ENCODE measurements around the gene ADAMTS12. TPM values are rescaled to one million over a fixed set of nuclear protein-coding genes. Genes with fewer than 3 reads are reported as not detected.

Gene ADAMTS12
- 2.7 and 3.0 TPM in 2 replicates for total RNA-seq (2014; rRNA removed; shearing (Covaris generic))

DNA sequence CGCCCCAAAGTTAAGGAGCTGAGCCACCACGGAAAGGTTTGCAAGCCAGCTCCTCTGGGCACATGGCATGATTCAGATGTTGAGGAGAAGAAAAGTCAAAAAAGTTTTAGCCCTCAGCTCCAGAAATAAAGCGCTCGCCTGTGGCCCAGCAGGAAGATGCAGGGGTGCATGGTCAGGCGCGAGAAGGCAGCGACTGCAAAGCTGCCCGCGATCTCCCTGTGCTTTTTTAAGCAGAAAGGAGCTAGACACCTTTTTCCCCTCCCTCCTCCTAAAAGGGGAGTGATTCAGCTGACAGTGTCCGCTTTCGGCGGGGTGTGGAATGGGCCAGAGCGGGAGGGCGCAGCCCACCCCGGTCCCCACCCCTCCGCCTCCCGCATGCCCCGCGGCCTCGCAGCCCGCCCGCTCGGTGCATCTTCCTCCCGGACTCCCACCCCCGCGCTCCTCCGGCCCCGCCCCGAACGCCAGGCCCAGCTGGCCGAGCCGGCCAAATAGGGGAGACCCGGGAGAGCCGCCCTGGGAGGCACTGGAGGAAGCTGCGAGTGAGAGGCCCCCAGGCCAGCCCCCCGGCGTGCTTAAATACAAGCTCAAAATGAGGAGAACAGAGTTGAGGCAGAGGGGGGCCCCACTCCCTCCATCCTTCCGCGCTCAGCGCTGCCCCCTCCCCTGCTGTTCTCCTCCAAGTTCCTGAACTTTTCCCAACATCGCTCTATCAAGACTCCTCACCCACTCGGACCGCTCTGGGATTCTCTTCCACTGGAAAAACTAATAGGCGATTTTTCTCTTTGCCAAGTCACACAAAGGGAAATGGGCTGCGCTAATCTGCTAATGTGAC is at the start of gene ADAMTS12:
Gene ADAMTS12, minus strand, starts transcription at position 203 of the 832 bp plus-strand sequence. Its CDS starts 134 bp downstream, at position 69.
- Histone ChIP-seq H3K36me3 (replicated peaks; ENCODE audit: control insufficient read depth, insufficient read depth, low read length) (no peaks in the 10 kb centered on the region), H3K27me3 (ENCODE audit: control insufficient read depth, insufficient read depth, low read length) (no peaks in the 10 kb centered on the region; the same call in 1 of the 2 replicates), H3K4me3 (ENCODE audit: insufficient read depth, low read depth, low read length) (peak within 1 kb of the TSS; percentile 62)
- DNase-seq: peak; percentile 89

- DNase-seq: no peak
- no peaks in the 10 kb centered on the region for H3K36me3 ChIP-seq (replicated peaks; ENCODE audit: control insufficient read depth, insufficient read depth, low read length)
- no peak overlapping the region for H3K4me3 ChIP-seq (ENCODE audit: insufficient read depth, low read depth, low read length)
- H3K27me3 ChIP-seq (ENCODE audit: control insufficient read depth, insufficient read depth, low read length): peaks cover 15% of the 10 kb centered on the region
Measured at GRCh38 chr5:33941090-33941489, 49.3 kb upstream of the ADAMTS12 start.

GRCh38 chr5:33939556-33940262 is 47.9 kb upstream of the ADAMTS12 start:
- peaks cover 17% of the 10 kb centered on the region for H3K27me3 ChIP-seq (ENCODE audit: control insufficient read depth, insufficient read depth, low read length)
- H3K36me3 ChIP-seq (replicated peaks; ENCODE audit: control insufficient read depth, insufficient read depth, low read length): no peaks in the 10 kb centered on the region
- no peak for DNase-seq
- H3K4me3 ChIP-seq (ENCODE audit: insufficient read depth, low read depth, low read length): no peak overlapping the region

DNA sequence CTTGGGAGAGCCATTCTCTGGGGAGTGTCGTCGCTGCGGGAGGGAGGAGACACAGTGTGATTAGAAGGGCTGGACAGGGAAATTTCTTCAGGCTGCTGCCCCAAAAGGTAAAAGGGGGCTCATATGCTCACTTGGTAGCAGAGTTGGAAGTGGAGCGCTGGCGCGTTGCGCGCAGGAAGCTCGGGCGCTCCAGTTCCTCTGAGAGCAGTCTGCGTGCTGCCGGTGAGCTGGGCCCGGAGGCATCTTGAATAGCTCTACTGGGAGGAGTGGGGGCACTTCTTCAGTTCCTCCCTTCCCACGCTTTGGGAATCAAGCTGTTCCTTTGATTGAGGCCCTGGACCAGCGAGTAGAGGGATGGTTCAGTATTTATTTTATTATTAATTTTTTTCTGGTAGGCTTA is 47.1 kb upstream of the ADAMTS12 start:
- H3K27me3 ChIP-seq (ENCODE audit: control insufficient read depth, insufficient read depth, low read length): peaks cover 17% of the 10 kb centered on the region
- DNase-seq: no peak
- H3K36me3 ChIP-seq (replicated peaks; ENCODE audit: control insufficient read depth, insufficient read depth, low read length): no peaks in the 10 kb centered on the region
- H3K4me3 ChIP-seq (ENCODE audit: insufficient read depth, low read depth, low read length): no peak overlapping the region

GRCh38 chr5:33938507-33938796 is 46.7 kb upstream of the ADAMTS12 start:
- DNase-seq: no peak
- Histone ChIP-seq H3K27me3 (ENCODE audit: control insufficient read depth, insufficient read depth, low read length) (peaks cover 17% of the 10 kb centered on the region), H3K4me3 (ENCODE audit: insufficient read depth, low read depth, low read length) (no peak overlapping the region), H3K36me3 (replicated peaks; ENCODE audit: control insufficient read depth, insufficient read depth, low read length) (no peaks in the 10 kb centered on the region)

DNA sequence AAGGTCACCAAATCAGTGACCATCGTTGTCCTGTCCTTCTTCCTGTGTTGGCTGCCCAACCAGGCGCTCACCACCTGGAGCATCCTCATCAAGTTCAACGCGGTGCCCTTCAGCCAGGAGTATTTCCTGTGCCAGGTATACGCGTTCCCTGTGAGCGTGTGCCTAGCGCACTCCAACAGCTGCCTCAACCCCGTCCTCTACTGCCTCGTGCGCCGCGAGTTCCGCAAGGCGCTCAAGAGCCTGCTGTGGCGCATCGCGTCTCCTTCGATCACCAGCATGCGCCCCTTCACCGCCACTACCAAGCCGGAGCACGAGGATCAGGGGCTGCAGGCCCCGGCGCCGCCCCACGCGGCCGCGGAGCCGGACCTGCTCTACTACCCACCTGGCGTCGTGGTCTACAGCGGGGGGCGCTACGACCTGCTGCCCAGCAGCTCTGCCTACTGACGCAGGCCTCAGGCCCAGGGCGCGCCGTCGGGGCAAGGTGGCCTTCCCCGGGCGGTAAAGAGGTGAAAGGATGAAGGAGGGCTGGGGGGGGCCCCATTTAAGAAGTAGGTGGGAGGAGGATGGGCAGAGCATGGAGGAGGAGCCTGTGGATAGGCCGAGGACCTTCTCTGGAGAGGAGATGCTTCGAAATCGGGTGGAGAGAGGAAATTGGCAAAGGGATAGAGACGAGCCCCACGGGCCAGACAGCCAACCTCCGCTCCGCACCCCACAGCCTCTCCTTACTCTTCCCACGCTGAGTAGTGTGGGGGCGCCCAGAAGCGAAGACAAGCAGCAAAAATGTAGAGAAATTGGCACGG is 46.1 kb upstream of the ADAMTS12 start:
- Histone ChIP-seq H3K4me3 (ENCODE audit: insufficient read depth, low read depth, low read length) (no peak overlapping the region), H3K27me3 (ENCODE audit: control insufficient read depth, insufficient read depth, low read length) (peaks cover 17% of the 10 kb centered on the region), H3K36me3 (replicated peaks; ENCODE audit: control insufficient read depth, insufficient read depth, low read length) (no peaks in the 10 kb centered on the region)
- peak; percentile 57 for DNase-seq

DNA sequence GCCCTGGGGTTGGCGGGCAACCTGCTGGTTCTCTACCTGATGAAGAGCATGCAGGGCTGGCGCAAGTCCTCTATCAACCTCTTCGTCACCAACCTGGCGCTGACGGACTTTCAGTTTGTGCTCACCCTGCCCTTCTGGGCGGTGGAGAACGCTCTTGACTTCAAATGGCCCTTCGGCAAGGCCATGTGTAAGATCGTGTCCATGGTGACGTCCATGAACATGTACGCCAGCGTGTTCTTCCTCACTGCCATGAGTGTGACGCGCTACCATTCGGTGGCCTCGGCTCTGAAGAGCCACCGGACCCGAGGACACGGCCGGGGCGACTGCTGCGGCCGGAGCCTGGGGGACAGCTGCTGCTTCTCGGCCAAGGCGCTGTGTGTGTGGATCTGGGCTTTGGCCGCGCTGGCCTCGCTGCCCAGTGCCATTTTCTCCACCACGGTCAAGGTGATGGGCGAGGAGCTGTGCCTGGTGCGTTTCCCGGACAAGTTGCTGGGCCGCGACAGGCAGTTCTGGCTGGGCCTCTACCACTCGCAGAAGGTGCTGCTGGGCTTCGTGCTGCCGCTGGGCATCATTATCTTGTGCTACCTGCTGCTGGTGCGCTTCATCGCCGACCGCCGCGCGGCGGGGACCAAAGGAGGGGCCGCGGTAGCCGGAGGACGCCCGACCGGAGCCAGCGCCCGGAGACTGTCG is 45.4 kb upstream of the ADAMTS12 start:
- Histone ChIP-seq H3K36me3 (replicated peaks; ENCODE audit: control insufficient read depth, insufficient read depth, low read length) (no peaks in the 10 kb centered on the region), H3K4me3 (ENCODE audit: insufficient read depth, low read depth, low read length) (no peak overlapping the region), H3K27me3 (ENCODE audit: control insufficient read depth, insufficient read depth, low read length) (peaks cover 17% of the 10 kb centered on the region)
- no peak for DNase-seq

GRCh38 chr5:33936381-33937016 is 44.7 kb upstream of the ADAMTS12 start, which contains the start of gene RXFP3:
TSS of gene RXFP3 (plus strand) at chr5:33936386. CDS start at chr5:33936741, 355 bp downstream.
- no peaks in the 10 kb centered on the region for H3K36me3 ChIP-seq (replicated peaks; ENCODE audit: control insufficient read depth, insufficient read depth, low read length)
- H3K4me3 ChIP-seq (ENCODE audit: insufficient read depth, low read depth, low read length): peak within 1 kb of the TSS; percentile 59
- DNase-seq: peak; percentile 51
- H3K27me3 ChIP-seq (ENCODE audit: control insufficient read depth, insufficient read depth, low read length): peaks cover 17% of the 10 kb centered on the region

DNA sequence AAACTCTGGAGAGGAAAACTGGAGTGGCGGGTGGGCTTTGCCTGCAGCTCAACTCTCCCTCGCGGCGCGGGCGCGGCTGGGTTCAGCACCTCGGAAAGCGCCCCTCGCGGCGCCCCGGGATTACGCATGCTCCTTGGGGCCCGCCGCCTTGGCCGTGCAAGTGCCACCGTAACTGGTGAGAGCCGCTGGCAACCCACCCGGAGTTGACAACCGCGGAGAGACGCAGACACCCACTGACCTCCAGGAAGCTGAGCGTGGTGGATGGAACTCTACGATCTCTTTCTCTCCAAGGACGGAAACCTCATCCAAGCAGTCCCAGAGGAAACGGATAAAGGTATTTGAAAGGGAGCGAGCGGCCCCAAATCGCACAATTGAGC is 44.2 kb upstream of the ADAMTS12 start:
- peak overlapping the region; percentile 59 for H3K4me3 ChIP-seq (ENCODE audit: insufficient read depth, low read depth, low read length)
- H3K27me3 ChIP-seq (ENCODE audit: control insufficient read depth, insufficient read depth, low read length): peaks cover 17% of the 10 kb centered on the region
- DNase-seq: peak; percentile 93
- no peaks in the 10 kb centered on the region for H3K36me3 ChIP-seq (replicated peaks; ENCODE audit: control insufficient read depth, insufficient read depth, low read length)

DNA sequence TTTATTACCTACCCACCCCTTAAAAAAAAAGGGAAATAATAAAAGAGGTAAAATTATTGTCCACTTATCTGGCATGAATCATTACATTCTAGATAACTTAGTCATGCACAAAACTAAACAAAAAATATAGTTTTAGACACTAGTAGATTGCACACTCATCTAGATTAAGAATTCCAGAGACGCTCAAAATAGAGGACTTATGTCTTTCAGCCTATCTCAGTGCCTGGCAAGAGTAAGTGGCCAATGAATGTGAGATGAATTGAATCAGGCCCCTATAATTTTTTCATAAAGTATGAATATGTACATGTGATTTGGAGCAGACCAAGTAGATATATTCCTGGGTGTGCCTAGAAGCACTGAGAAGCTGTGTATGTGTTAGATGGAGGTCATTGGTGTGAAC is 42.4 kb upstream of the ADAMTS12 start:
- Histone ChIP-seq H3K36me3 (replicated peaks; ENCODE audit: control insufficient read depth, insufficient read depth, low read length) (no peaks in the 10 kb centered on the region), H3K4me3 (ENCODE audit: insufficient read depth, low read depth, low read length) (no peak overlapping the region), H3K27me3 (ENCODE audit: control insufficient read depth, insufficient read depth, low read length) (peaks cover 17% of the 10 kb centered on the region)
- DNase-seq: no peak

DNA sequence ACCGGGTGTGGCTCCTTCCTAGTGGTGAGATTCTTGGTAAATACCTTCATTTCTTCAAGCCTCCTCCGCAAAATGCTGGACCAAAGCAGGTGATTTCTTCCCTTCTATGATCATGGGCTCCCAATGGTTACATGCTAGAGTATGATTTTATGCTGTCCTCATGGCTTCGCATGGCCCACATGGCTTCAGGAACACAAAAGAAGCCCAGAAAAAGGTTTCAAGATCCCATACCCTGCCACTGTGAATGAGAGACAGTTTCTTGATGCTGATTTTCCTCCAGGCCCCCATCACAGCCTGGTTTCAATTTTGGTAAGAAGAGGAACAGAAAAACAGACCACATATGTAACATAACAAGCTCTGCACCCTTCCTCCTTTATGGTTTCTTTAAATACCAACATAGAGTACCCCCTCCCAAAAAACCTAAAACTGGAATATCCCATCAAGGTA is 42.0 kb upstream of the ADAMTS12 start:
- Histone ChIP-seq H3K27me3 (ENCODE audit: control insufficient read depth, insufficient read depth, low read length) (peaks cover 17% of the 10 kb centered on the region), H3K4me3 (ENCODE audit: insufficient read depth, low read depth, low read length) (no peak overlapping the region), H3K36me3 (replicated peaks; ENCODE audit: control insufficient read depth, insufficient read depth, low read length) (no peaks in the 10 kb centered on the region)
- DNase-seq: no peak

DNA sequence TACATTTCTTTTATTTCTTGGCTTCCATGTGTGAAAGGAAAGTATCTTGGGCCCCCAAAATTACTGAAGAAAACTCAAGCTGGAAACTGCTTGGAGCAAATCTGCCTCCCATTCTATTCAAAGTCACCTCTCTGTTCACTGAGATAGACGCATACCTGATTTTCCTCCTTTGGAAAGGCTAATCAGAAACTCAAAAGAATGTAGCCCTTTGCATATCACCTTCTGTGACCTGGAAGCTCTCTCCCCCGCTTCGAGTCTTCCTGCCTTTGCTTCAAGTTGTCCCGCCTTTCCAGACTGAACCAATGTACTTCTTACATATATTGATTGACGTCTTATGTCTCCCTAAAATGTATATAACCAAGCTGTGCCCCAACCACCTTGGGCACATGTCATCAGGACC is 39.3 kb upstream of the ADAMTS12 start:
- peaks cover 2% of the 10 kb centered on the region for H3K27me3 ChIP-seq (ENCODE audit: control insufficient read depth, insufficient read depth, low read length)
- no peak for DNase-seq
- H3K4me3 ChIP-seq (ENCODE audit: insufficient read depth, low read depth, low read length): no peak overlapping the region
- no peaks in the 10 kb centered on the region for H3K36me3 ChIP-seq (replicated peaks; ENCODE audit: control insufficient read depth, insufficient read depth, low read length)

- no peak for DNase-seq
- Histone ChIP-seq H3K27me3 (ENCODE audit: control insufficient read depth, insufficient read depth, low read length) (no peaks in the 10 kb centered on the region), H3K36me3 (replicated peaks; ENCODE audit: control insufficient read depth, insufficient read depth, low read length) (no peaks in the 10 kb centered on the region), H3K4me3 (ENCODE audit: insufficient read depth, low read depth, low read length) (no peak overlapping the region)
Measured at GRCh38 chr5:33929925-33930690, 38.3 kb upstream of the ADAMTS12 start.
